Neural cell (in vitro differentiated cells): Measurements from ENCODE around the gene ALDH1A3. TPM values are rescaled to one million over a fixed set of nuclear protein-coding genes. Genes with fewer than 3 reads are reported as not detected.

ENCODE experiments used
- H2AFZ ChIP-seq: fragments of 200-600, 300-800 bp; sonication (generic), shearing (Covaris generic); 2 replicates; pipeline ENCODE4 v1.6.0; 2014; ENCODE audit warnings: low read depth, mild to moderate bottlenecking, antibody characterized with exemption, low read length, moderate library complexity
- H3F3A ChIP-seq: fragments of 200-600 bp; shearing (Covaris generic); 2 replicates; pipeline ENCODE4 v1.6.1; 2016; ENCODE audit warnings: mild to moderate bottlenecking, moderate library complexity, mixed read lengths, antibody characterized with exemption, low read length; ENCODE audit not compliant: insufficient read depth, poor library complexity, severe bottlenecking
- H3K27ac ChIP-seq: fragments of 200-600, 300-800 bp; sonication (generic), shearing (Covaris generic); 2 replicates; pipeline ENCODE4 v1.5.1; 2014; ENCODE audit warnings: mild to moderate bottlenecking, low read length, moderate library complexity
- H3K27me3 ChIP-seq: fragments of 300-800, 200-600 bp; sonication (generic), shearing (Covaris generic); 2 replicates; pipeline ENCODE4 v1.6.0; 2014; ENCODE audit warnings: mild to moderate bottlenecking, low read depth, low read length, moderate library complexity; ENCODE audit not compliant: insufficient read depth
- H3K36me3 ChIP-seq: fragments of 300-800, 200-600 bp; sonication (generic), shearing (Covaris generic); 2 replicates; pipeline ENCODE4 v1.5.1; 2014; ENCODE audit warnings: mild to moderate bottlenecking, antibody characterized with exemption, low read length, moderate library complexity; ENCODE audit not compliant: insufficient read depth
- H3K4me2 ChIP-seq: fragments of 300-800, 200-600 bp; sonication (generic), shearing (Covaris generic); 2 replicates; pipeline ENCODE4 v1.6.0; 2014; ENCODE audit warnings: mild to moderate bottlenecking, low read length
- H3K4me3 ChIP-seq: fragments of 300-800, 200-600 bp; sonication (generic), shearing (Covaris generic); 2 replicates; pipeline ENCODE4 v1.5.1; 2014; ENCODE audit warnings: mild to moderate bottlenecking, low read length, moderate library complexity
- H3K79me2 ChIP-seq: fragments of 200-600 bp; shearing (Covaris generic); replicated peaks from 2 replicates; pipeline ENCODE4 v1.6.0; 2014; ENCODE audit warnings: mild to moderate bottlenecking, low read length, moderate library complexity; ENCODE audit not compliant: insufficient read depth
- H3K9ac ChIP-seq: fragments of 300-800, 200-600 bp; sonication (generic), shearing (Covaris generic); 2 replicates; pipeline ENCODE4 v1.6.1; 2016; ENCODE audit warnings: mild to moderate bottlenecking, low read length, mixed read lengths
- H3K9me2 ChIP-seq: fragments of 200-600 bp; shearing (Covaris generic); 2 replicates; pipeline ENCODE4 v1.6.1; 2016; ENCODE audit warnings: mild to moderate bottlenecking, low read length, mixed read lengths; ENCODE audit not compliant: insufficient read depth
- H3K9me3 ChIP-seq: fragments of 200-600, 300-800 bp; sonication (generic), shearing (Covaris generic); 2 replicates; pipeline ENCODE4 v1.6.1; 2016; ENCODE audit warnings: mild to moderate bottlenecking, mixed run types, low read length, moderate library complexity, mixed read lengths
- H4K20me1 ChIP-seq: fragments of 200-600 bp; shearing (Covaris generic); 2 replicates; pipeline ENCODE4 v1.6.1; 2016; ENCODE audit warnings: mild to moderate bottlenecking, mixed run types; ENCODE audit not compliant: insufficient read depth
- EP300 ChIP-seq: fragments of 450-650 bp; conservative IDR thresholded peaks from 2 replicates; pipeline ENCODE4 v1.6.1; 2014; ENCODE audit warnings: antibody characterized with exemption, mild to moderate bottlenecking, moderate library complexity; ENCODE audit not compliant: poor library complexity, severe bottlenecking
- EZH2 ChIP-seq: fragments of 200-600, 300-800 bp; shearing (Covaris generic), sonication (generic); IDR thresholded peaks from 2 replicates; pipeline ENCODE4 v1.6.1; 2014; ENCODE audit warnings: antibody characterized with exemption, low read length, borderline replicate concordance, mild to moderate bottlenecking; ENCODE audit not compliant: insufficient read depth, poor library complexity, severe bottlenecking
- MXI1 ChIP-seq: fragments of 450-650 bp; conservative IDR thresholded peaks from 2 replicates; pipeline ENCODE4 v1.6.1; 2014; ENCODE audit warnings: antibody characterized with exemption, mild to moderate bottlenecking; ENCODE audit not compliant: poor library complexity, severe bottlenecking
- POLR2AphosphoS5 ChIP-seq: IDR thresholded peaks from 2 replicates; pipeline ENCODE4 v1.6.1; 2012
- RAD21 ChIP-seq: fragments of 450-650 bp; conservative IDR thresholded peaks from 2 replicates; pipeline ENCODE4 v1.6.1; 2014; ENCODE audit warnings: antibody characterized with exemption, mild to moderate bottlenecking, moderate library complexity
- SMC3 ChIP-seq: fragments of 450-650 bp; conservative IDR thresholded peaks from 2 replicates; pipeline ENCODE4 v1.6.1; 2014; ENCODE audit warnings: antibody characterized with exemption, mild to moderate bottlenecking, moderate library complexity; ENCODE audit not compliant: poor library complexity
- polyA plus RNA-seq: library from polyadenylated mRNA; depleted of rRNA; stranded (reverse); fragments of >200 nt; gene quantifications from 2 replicates; pipeline ENCODE4 v1.2.3, GENCODE V29; 2014
- TF ChIP-seq, protein P1 (sequence below): fragments of 450-650 bp; IDR thresholded peaks from 2 replicates; pipeline ENCODE4 v1.5.1; 2014; ENCODE audit warnings: antibody characterized with exemption, mild to moderate bottlenecking, moderate library complexity; ENCODE audit not compliant: poor library complexity, severe bottlenecking
- TF ChIP-seq, protein P2 (sequence below): IDR thresholded peaks from 2 replicates; pipeline ENCODE4 v1.6.1; 2012; ENCODE audit warnings: borderline replicate concordance

ALDH1A3 gene
- polyA plus RNA-seq, 1 donor from 2014 or later: 0.06 TPM

DNA sequence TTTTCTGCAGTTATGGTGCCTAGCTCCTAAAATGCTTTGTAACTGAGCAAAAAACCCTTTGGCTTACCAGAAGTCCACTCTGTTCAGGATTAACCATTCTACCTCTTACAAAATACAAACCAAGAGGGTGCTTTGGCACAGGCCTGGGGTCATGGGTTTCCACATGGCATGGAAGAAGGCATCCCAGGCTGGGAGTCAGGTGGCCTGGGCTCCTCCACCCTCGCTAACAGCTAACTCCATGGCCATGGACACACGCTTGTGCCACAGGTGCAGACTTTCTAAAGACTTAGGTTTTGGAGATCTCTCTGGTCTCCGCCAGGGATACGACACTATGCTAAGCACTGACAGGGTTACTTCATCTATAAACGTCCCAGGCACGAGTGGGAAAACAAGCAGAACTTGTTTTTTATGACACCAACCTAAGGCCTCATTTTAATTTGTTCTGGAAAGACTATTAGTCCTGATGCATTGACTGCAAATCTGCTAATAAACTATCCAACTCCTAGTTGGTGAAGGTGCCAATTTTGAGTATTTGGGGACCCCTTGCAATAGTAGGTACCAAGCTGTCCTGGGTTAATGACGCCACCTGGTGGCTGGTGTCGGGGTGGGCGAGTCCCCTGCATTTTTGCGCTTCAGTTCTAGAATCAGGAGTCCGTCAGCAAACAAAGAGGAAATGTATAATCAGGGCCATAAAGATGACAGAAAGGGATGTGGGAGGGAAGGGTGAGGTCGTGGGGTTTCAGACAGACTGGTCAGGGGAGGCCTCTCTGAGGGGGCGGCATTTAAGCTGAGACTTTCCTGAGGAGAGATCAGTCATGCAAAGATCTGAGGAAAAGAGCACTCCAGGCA lies 10.3 kb upstream of the ALDH1A3 start:
- H3K36me3 ChIP-seq: no peaks in the 10 kb centered on the region
- no peak overlapping the region for H3K27ac ChIP-seq
- H4K20me1 ChIP-seq: no peaks in the 10 kb centered on the region
- H3K27me3 ChIP-seq: no peaks in the 10 kb centered on the region
- H3K4me3 ChIP-seq: no peak overlapping the region
- no peak overlapping the region for H3K4me2 ChIP-seq
- no peaks in the 10 kb centered on the region for H3K9me2 ChIP-seq
- H3K79me2 ChIP-seq: no peaks in the 10 kb centered on the region
- TF ChIP-seq, protein P1, sequence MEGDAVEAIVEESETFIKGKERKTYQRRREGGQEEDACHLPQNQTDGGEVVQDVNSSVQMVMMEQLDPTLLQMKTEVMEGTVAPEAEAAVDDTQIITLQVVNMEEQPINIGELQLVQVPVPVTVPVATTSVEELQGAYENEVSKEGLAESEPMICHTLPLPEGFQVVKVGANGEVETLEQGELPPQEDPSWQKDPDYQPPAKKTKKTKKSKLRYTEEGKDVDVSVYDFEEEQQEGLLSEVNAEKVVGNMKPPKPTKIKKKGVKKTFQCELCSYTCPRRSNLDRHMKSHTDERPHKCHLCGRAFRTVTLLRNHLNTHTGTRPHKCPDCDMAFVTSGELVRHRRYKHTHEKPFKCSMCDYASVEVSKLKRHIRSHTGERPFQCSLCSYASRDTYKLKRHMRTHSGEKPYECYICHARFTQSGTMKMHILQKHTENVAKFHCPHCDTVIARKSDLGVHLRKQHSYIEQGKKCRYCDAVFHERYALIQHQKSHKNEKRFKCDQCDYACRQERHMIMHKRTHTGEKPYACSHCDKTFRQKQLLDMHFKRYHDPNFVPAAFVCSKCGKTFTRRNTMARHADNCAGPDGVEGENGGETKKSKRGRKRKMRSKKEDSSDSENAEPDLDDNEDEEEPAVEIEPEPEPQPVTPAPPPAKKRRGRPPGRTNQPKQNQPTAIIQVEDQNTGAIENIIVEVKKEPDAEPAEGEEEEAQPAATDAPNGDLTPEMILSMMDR: no peak
- TF ChIP-seq RAD21: no peak
- TF ChIP-seq, protein P2, sequence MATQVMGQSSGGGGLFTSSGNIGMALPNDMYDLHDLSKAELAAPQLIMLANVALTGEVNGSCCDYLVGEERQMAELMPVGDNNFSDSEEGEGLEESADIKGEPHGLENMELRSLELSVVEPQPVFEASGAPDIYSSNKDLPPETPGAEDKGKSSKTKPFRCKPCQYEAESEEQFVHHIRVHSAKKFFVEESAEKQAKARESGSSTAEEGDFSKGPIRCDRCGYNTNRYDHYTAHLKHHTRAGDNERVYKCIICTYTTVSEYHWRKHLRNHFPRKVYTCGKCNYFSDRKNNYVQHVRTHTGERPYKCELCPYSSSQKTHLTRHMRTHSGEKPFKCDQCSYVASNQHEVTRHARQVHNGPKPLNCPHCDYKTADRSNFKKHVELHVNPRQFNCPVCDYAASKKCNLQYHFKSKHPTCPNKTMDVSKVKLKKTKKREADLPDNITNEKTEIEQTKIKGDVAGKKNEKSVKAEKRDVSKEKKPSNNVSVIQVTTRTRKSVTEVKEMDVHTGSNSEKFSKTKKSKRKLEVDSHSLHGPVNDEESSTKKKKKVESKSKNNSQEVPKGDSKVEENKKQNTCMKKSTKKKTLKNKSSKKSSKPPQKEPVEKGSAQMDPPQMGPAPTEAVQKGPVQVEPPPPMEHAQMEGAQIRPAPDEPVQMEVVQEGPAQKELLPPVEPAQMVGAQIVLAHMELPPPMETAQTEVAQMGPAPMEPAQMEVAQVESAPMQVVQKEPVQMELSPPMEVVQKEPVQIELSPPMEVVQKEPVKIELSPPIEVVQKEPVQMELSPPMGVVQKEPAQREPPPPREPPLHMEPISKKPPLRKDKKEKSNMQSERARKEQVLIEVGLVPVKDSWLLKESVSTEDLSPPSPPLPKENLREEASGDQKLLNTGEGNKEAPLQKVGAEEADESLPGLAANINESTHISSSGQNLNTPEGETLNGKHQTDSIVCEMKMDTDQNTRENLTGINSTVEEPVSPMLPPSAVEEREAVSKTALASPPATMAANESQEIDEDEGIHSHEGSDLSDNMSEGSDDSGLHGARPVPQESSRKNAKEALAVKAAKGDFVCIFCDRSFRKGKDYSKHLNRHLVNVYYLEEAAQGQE: no peak
- no peak for TF ChIP-seq POLR2AphosphoS5
- TF ChIP-seq EP300: no peak
- no peak for TF ChIP-seq MXI1
- TF ChIP-seq EZH2: no peak
- H2AFZ ChIP-seq: no peak overlapping the region
- H3F3A ChIP-seq: no peaks in the 10 kb centered on the region
- no peak overlapping the region for H3K9ac ChIP-seq
- H3K9me3 ChIP-seq: no peaks in the 10 kb centered on the region

DNA sequence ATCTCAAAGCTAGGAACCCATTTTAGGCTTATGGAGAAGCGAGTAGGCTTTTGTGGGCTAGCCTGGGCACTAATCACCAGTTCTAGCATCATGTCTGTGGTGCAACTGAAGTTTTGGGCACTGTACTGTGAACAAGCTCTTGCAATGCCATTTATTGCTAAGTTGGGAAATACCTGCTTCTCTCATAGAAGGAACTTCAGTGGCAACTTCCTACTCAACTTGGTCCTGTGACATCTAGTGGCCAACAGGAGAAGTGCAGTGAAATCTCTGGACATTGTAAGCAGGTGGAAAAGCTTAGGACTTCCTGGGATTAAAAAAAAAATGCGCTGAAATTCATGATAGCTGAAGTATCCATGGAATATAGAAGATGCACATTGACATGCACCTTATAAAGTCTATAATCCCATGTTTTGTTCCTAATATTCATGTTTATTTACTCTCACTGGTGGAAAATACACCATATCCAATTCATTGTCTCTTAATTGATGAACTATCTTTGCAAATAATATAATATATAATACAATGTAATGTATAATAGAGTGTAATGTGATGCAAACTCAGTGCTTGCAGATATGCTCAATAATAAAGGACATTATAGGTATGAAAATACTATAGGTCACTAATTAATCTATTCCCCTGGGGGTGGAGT lies 6.5 kb upstream of the ALDH1A3 start:
- H3F3A ChIP-seq: no peaks in the 10 kb centered on the region
- H3K4me3 ChIP-seq: no peak overlapping the region
- no peaks in the 10 kb centered on the region for H3K9me2 ChIP-seq
- no peaks in the 10 kb centered on the region for H3K36me3 ChIP-seq
- no peak overlapping the region for H3K4me2 ChIP-seq
- H2AFZ ChIP-seq: no peak overlapping the region
- H3K27me3 ChIP-seq: peaks cover 16% of the 10 kb centered on the region
- H3K79me2 ChIP-seq: no peaks in the 10 kb centered on the region
- H3K9ac ChIP-seq: no peak overlapping the region
- H4K20me1 ChIP-seq: no peaks in the 10 kb centered on the region
- peak; percentile 70 for TF ChIP-seq RAD21
- peak; percentile 83 for TF ChIP-seq SMC3
- no peak for TF ChIP-seq EZH2
- TF ChIP-seq, protein P1: peak; percentile 84
- TF ChIP-seq POLR2AphosphoS5: no peak
- no peak for TF ChIP-seq MXI1
- H3K9me3 ChIP-seq: no peaks in the 10 kb centered on the region
- no peak overlapping the region for H3K27ac ChIP-seq
